SU-DHL-6 (cell line): ENCODE data around the gene CTAGE1.

Source experiments
- H2AFZ ChIP-seq: fragments of 200-600 bp; sonication (generic); 2 replicates; pipeline ENCODE4 v1.6.1; 2014; ENCODE audit warnings: low read depth, mild to moderate bottlenecking, moderate library complexity, mixed read lengths, antibody characterized with exemption, low read length; ENCODE audit not compliant: severe bottlenecking
- H3F3A ChIP-seq: fragments of 200-600 bp; shearing (Covaris generic); 2 replicates; pipeline ENCODE4 v1.6.0; 2016; ENCODE audit warnings: antibody characterized with exemption, mild to moderate bottlenecking; ENCODE audit not compliant: insufficient read depth
- H3K27ac ChIP-seq: fragments of 200-600 bp; sonication (generic); 2 replicates; pipeline ENCODE4 v1.5.1; 2016; ENCODE audit warnings: low read depth, mild to moderate bottlenecking, low read length, moderate library complexity, mixed read lengths
- H3K27me3 ChIP-seq: fragments of 200-600 bp; sonication (generic), shearing (Covaris generic); 2 replicates; pipeline ENCODE4 v1.6.0; 2014; ENCODE audit warnings: mild to moderate bottlenecking, low read length
- H3K36me3 ChIP-seq: fragments of 200-600 bp; sonication (generic); 2 replicates; pipeline ENCODE4 v1.6.1; 2014; ENCODE audit warnings: mild to moderate bottlenecking, low read length, mixed read lengths
- H3K4me2 ChIP-seq: fragments of 300-600, 200-600 bp; shearing (Covaris generic), sonication (generic); 2 replicates; pipeline ENCODE4 v1.6.0; 2014; ENCODE audit warnings: low read length, low read depth, mild to moderate bottlenecking; ENCODE audit not compliant: poor library complexity, severe bottlenecking
- H3K4me3 ChIP-seq: fragments of 200-600 bp; sonication (generic); 2 replicates; pipeline ENCODE4 v1.5.1; 2014; ENCODE audit warnings: antibody characterized with exemption, low read length, mild to moderate bottlenecking, mixed read lengths; ENCODE audit not compliant: insufficient read depth, poor library complexity, severe bottlenecking
- H3K79me2 ChIP-seq: fragments of 200-600 bp; sonication (generic); 2 replicates; pipeline ENCODE4 v1.6.1; 2014; ENCODE audit warnings: mild to moderate bottlenecking, low read length, moderate library complexity; ENCODE audit not compliant: insufficient read depth
- H3K9ac ChIP-seq: fragments of 200-600 bp; sonication (generic); 2 replicates; pipeline ENCODE4 v1.7.0; 2014; ENCODE audit warnings: mild to moderate bottlenecking, low read length
- H3K9me2 ChIP-seq: fragments of 200-600 bp; sonication (generic); replicated peaks from 2 replicates; pipeline ENCODE4 v1.6.1; 2014; ENCODE audit warnings: low read length; ENCODE audit not compliant: insufficient read depth
- H3K9me3 ChIP-seq: fragments of 200-600 bp; sonication (generic); 2 replicates; pipeline ENCODE4 v1.6.1; 2014; ENCODE audit warnings: low read length, mixed read lengths; ENCODE audit not compliant: insufficient read depth
- H4K20me1 ChIP-seq: fragments of 200-600 bp; sonication (generic); 2 replicates; pipeline ENCODE4 v1.6.1; 2014; ENCODE audit warnings: low read depth, mild to moderate bottlenecking, antibody characterized with exemption, low read length, moderate library complexity, mixed read lengths
- EZH2phosphoT487 ChIP-seq: fragments of 200-600 bp; sonication (generic), shearing (Covaris generic); conservative IDR thresholded peaks from 2 replicates; pipeline ENCODE4 v1.6.1; 2018; ENCODE audit warnings: mild to moderate bottlenecking, antibody characterized with exemption, low read length, moderate library complexity, mixed read lengths
- TF ChIP-seq, protein P1 (sequence below): fragments of 200-600 bp; sonication (generic); IDR thresholded peaks from one replicate; pipeline ENCODE4 v1.5.1; 2017; ENCODE audit warnings: antibody characterized with exemption, mild to moderate bottlenecking, low read length, moderate library complexity; ENCODE audit not compliant: insufficient read depth, poor library complexity, severe bottlenecking

Gene CTAGE1

DNA sequence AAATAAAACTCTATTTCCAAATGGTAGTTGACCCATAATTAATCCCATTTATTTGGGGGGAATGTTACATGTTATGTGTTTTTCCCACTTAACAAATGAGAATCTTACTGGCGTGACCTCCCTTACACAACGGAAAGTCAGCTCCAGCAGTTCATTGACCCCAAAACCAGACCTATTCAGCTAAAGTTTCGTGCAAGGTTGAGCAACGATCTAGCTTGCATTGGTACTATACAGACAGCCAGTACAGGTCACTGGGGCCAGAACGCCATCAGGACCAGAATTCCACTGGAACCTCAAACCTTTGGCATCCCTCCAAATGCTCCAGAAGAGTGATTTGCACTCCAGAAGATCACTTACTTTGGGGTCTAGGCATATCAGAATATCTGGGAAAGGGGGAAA, 6.8 kb upstream of the CTAGE1 start:
- Histone ChIP-seq H3K9ac (no peak overlapping the region), H3K9me3 (no peaks in the 10 kb centered on the region), H3F3A (no peaks in the 10 kb centered on the region), H4K20me1 (no peaks in the 10 kb centered on the region), H3K27ac (no peak overlapping the region), H3K79me2 (no peaks in the 10 kb centered on the region), H3K36me3 (no peaks in the 10 kb centered on the region), H3K4me3 (no peak overlapping the region), H3K27me3 (no peaks in the 10 kb centered on the region), H2AFZ (no peak overlapping the region), H3K9me2 (no peaks in the 10 kb centered on the region), H3K4me2 (no peak overlapping the region)
- no peak for TF ChIP-seq EZH2phosphoT487
- TF ChIP-seq, protein P1, sequence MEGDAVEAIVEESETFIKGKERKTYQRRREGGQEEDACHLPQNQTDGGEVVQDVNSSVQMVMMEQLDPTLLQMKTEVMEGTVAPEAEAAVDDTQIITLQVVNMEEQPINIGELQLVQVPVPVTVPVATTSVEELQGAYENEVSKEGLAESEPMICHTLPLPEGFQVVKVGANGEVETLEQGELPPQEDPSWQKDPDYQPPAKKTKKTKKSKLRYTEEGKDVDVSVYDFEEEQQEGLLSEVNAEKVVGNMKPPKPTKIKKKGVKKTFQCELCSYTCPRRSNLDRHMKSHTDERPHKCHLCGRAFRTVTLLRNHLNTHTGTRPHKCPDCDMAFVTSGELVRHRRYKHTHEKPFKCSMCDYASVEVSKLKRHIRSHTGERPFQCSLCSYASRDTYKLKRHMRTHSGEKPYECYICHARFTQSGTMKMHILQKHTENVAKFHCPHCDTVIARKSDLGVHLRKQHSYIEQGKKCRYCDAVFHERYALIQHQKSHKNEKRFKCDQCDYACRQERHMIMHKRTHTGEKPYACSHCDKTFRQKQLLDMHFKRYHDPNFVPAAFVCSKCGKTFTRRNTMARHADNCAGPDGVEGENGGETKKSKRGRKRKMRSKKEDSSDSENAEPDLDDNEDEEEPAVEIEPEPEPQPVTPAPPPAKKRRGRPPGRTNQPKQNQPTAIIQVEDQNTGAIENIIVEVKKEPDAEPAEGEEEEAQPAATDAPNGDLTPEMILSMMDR = no peak

DNA sequence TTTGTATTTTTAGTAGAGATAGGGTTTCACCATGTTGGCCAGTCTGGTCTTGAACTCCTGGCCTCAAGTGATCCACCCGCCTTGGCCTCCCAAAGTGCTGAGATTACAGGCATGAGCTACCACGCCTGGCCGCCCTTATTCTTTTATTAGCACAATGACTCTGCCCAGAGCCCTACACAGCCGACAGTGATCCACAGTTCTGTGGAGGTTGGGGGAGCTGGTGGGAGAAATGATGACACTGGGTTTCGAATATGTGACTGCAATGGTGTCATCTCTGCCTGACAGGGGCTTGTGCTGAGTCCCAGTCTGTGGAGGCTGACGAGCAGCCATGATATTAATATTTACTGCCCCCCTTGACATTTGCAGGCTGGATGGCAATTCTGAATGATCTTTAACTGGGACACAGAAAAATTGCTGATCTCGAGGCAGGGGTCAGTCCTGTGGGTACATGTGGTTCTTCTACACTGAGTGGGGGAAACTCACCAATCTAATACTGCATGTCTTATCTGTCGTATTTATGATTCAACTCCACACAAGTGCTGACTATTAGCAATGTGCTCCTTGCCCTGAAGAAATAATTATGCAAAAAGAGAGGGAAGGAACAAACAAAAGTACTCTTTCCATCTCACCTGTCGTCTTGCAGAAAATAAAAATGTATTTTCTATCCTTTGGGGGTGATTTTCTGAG, 6.3 kb upstream of the CTAGE1 start:
- TF ChIP-seq, protein P1 = no peak
- no peak for TF ChIP-seq EZH2phosphoT487
- Histone ChIP-seq H3K79me2 (no peaks in the 10 kb centered on the region), H2AFZ (no peak overlapping the region), H3K4me3 (no peak overlapping the region), H3K9me3 (no peaks in the 10 kb centered on the region), H3K4me2 (no peak overlapping the region), H3K9me2 (no peaks in the 10 kb centered on the region), H3K36me3 (no peaks in the 10 kb centered on the region), H4K20me1 (no peaks in the 10 kb centered on the region), H3K9ac (no peak overlapping the region), H3K27ac (no peak overlapping the region), H3K27me3 (no peaks in the 10 kb centered on the region), H3F3A (no peaks in the 10 kb centered on the region)

DNA sequence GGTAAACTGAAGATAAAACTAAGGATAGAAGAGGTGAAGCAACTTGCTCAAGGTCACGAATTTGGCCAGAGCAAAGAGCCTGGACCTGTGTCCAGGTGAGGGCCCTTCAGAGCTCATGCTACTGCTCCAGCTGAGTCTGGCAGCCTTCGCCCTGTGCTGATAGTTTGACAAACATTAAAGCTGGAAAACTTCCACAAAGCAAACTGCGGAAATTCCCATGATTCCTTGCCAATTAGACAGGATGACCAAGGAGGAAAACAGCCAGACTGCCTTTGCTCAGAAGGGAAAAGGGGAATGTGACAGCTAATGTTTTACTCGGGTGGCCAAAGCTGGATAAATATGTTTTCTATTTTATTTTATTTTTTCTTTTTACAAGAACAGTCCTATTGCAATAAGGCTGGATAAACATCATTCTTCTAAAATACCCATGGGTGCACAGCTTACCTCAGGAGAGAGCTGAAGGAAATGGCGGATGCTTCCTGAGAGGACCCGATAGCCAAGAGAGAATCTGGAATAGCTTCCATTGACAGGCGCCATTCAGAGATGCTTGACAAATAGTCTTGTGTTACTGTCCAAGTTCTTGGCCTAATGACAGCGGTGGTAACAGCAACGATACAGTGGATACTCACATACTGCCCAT, 5.3 kb upstream of the CTAGE1 start:
- Histone ChIP-seq H3K4me3 (no peak overlapping the region), H3K4me2 (no peak overlapping the region), H3K9ac (no peak overlapping the region), H3K9me3 (no peaks in the 10 kb centered on the region), H3K27me3 (no peaks in the 10 kb centered on the region), H3K79me2 (no peaks in the 10 kb centered on the region), H3K27ac (no peak overlapping the region), H3F3A (no peaks in the 10 kb centered on the region), H2AFZ (no peak overlapping the region), H4K20me1 (no peaks in the 10 kb centered on the region), H3K9me2 (no peaks in the 10 kb centered on the region), H3K36me3 (no peaks in the 10 kb centered on the region)
- TF ChIP-seq EZH2phosphoT487 = no peak
- TF ChIP-seq, protein P1 = no peak
